NCI-H1105 (cell line): Measurements from ENCODE around the gene IFNK.

ENCODE experiments used
- DNase-seq: peaks from one replicate; lab custom pipeline; 2025; lab: John Stamatoyannopoulos, UW

The IFNK gene

DNA sequence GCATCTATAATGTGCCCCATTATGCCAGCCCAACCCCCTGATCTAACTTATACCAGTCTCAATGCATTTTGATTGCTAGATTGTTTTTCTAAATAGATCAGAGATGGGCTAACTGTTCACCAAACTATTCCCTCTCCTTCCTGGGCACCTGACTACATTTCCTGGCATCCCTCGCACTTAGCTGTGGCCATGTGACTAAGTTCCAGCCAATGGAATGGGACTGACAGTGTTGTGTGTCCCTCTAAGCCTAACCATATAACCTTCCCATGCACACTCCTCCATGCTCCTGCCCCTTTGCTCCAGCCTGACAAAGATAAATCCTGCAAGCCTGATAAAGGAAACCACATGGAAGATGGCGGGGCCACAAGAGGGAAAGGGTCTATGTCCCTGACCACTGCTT, 12.3 kb upstream of the IFNK start:
- no peak for DNase-seq

DNA sequence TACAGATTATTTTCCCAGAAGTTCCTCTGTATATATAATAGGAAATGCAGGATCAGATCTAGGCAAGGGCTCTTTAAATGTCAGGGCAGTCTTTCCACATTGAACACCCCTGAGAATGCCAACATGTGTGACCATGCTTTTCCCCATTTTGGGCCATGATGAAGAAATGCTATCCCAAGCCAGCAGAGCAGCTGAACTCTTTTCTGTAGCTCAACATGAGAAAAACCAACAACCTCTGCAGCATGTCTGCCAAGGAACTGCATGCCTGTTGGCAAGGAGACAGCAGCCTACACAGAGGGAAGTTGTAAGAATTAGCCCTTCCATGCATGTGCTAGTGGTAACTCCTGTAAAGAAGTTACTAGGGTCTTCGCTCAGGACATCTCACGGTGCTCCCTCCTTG, 9.5 kb upstream of the IFNK start:
- no peak for DNase-seq

DNA sequence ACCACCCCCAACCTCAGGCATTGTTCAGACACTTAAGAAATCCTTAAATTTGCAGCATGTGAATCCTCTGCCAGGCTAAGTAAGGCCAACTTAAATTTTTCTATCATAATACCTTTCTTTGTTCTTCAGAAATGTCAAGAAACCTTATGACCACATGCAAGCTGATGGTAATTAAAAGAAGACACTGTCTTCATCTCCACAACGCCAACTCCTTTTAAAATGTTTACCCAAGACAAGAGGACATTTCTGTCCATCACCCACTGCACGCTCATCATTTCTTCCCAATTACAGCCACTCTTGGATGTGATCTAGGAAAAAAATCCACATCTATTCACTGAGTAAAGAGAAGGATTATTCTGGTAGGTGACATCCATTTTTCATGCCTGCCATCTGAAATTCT, 6.1 kb upstream of the IFNK start:
- no peak for DNase-seq

DNA sequence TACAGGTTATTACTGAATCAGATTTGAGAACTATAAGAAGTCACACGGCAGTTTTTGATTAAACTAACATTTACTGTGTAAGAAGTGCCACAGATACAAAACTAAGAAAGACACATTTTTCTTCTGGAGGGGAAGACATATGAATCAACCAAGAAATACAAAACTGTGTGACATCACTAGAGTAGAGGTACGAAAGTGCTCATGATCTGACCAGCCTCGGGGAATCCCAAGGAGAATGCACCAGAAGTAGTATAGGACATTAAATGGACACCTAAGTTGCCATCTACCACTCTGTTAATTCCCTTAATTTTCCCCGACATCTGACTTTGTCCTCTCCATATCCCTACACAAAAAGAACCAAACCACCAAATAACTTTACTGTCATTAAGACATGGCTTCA, 5.3 kb upstream of the IFNK start:
- DNase-seq: no peak

DNA sequence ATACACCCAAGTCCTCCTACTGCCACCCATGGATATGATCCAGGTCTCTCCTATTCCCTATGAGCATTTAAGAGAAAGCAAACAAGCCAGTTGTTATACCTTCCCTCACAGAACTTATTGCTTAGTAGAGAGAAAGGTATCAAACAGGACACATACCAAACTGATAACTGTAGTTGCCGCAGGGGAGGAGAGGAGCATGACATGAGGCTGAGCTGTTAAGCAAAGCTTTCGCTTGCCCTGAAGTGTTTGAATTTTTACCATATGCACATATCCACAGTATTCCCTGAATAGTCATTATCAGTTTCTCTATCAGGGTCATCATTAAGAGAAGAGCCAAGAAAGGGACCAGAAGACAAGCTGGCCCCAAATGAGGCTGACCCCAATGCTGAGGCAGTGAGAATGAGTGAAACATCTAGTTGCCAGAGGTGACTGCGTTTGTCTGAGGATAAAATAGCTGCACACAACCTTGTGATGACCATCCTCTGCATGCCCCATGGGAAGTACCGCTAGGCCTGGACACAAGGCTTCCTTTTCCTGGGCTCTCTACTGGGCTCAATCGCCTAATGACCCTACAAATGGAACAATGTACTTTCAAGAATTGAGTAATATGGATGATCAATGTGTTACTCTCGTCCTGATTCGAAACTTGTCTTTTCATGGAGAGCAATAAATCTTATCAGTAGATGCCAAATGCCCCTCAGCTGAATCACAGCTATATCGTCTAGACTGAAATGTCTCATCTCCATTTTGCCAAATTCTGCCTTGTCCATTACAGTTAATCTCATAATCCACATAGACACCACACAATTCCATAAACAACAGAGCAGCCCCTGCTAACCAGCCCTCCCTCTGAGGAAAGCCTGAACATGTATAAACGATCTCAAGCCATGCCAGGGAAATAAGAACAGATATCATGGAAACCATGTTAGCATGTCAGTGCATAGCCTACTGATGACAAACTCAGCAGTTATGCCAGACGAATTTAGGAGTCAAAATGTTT, 4.3 kb upstream of the IFNK start:
- no peak for DNase-seq

DNA sequence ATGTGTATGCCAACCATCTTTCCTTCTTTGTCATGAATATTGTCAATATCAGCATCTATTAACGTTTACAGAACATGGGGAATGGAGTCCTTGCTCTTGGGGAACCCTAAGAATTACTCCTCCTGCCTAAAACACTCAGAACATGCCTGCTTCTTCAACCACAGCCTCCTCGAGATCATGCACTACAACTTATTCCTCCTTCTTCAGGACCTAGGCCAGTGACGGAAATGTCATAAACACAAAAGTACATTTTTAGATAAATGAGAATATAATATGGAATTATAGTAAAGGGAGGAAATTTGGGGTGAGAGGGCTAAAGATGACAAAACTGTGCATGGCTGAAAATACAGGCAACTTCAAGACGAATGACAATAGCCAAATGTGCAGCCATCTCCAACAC, 3.1 kb upstream of the IFNK start:
- DNase-seq: no peak

DNA sequence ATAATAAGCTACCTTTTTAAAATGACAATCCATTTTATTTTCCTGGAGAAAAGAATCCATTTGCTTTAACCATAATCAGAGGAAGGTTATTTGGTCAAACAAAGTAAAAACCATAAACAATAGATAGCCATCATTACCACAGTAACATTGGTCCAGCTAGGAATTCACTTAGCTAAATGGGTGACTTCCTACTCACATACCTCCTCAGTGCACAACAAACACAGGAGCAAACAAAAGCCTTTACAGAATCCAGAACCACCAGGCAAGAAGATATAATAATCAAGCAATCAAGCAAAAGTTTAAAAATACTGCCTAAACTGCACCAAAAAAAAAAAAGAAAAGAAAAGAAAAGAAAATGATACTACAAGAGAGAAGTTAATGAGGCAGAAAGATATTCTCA, 949 bp upstream of the IFNK start:
- no peak for DNase-seq

DNA sequence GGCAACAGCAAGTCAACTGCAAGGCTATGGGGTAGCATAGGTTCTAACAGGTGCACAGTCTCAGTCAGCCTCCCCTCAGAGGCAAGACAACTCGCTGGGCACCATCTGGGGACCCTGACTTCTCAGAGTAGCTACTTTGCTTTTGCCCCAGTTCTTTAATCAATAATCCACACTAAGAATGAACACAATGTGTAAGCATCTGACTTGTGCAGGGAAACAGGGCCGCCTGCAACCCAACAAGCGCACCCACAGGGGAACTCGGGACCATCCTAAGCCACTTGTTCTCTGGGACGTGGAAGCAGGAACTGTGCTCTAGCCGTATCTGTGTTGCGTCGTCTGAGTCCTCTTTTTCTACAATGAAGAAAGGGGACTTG, 3.6 kb downstream of the IFNK start:
- no peak for DNase-seq

DNA sequence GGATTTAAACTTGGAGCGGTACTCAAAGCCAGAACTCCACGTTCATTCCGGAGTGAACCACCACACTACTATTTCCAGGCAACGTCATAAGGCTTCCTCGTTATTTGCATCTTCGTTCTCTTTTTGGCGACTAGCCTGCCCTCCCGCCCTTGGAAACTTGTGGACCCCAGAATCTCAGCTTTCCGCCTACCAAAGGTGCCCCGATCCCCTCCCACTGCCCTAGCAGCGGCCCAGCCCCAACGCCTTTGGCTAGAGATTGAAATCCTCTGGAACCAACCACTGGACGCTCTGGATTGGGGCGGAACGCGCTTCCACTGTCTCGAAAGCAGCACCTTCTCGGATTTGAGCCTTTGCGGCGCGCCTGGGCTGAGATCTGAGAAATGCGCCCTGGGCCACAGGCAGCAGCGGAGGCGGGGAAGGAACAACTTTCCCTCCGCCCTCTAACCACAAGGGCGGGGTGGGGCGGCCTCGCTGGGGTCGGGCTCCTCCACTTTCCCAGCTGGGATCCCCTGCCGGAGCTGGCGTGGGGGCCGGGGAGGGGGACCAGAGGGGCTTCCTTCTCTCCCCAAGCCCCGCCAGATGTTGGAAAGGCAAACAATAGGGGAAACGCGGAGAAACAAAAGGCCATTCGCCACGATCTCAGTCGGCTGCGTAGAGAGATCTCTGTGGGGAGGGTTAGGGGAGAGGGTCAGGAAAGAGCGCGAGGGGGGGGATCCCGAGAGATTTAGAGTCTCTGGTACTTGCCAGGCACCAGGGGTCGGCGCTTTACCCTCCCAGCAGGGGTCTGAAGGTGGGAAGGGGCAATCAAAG, 4.2 kb downstream of the IFNK start:
- DNase-seq: no peak

DNA sequence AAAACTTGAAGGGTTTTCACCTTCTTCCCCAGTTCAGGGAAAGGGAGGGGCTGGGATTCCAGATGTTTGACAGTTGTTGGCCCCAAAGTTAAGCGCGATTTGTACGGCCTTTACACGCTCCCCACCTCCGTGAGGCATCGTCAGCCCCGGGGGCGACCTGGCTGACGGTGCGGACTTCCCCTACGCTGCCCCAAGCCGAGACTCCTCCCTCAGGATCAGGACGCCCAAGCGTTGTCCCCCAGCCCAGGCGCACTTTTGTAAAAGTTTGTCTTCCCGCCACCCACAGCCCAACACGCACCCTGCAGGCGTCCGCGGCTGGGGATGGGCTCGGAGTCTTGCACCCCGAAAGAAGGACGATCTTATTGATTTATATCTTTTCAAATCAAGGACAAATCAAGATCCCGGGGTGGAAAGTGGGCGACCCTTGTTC, 4.8 kb downstream of the IFNK start:
- no peak for DNase-seq

DNA sequence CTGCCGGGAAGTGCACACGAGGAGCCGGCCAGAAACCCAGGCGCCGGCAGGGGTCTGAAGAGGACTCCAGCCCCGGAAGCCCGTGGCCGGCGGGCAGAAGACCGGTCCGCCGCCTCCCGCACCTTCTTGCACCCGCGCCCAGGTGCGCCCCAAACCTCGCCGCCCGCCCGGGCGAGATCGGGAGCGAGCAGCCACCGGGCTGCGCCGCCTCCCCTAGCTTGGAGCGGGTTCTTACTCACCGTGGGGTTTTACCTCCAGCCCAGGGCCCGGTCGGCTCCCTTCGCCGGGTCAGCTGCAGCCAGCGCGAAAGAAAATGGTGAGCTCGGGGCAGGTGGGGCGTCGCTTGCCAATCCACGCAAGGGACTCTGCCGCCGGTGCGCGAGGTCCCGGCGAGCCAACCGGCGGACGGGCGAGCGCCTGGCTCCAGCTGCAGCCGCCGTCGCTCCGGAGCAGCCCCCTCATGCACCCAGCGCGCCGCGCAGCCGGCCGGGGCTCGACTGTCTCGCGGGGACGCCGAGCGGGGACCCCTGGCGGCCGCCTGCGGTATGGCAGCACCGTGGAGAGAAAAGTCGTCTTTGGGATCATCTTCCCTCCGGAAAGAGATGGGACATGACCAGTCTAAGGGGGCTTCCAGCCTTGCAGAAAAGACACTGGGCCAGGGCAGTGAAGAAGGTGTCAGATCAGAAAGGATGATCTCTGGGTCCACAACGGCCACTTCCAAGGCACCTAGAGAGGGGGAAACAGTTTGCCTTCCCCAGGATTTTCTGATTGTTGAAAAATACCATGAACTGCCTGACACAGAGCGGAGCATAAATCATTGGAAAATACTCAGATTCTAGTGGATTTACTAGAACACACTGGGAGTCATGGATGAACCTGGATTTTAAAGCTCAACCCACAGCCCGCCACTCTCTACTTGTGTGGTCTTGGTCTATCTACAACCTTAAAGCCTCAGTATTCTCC, 5.5 kb downstream of the IFNK start, which contains the start of gene MOB3B:
TSS of gene MOB3B (minus strand) at position 499 of the 963 bp plus-strand sequence. CDS start 74,264 bp downstream, outside the sequence.
- DNase-seq: peak; percentile 47

DNA sequence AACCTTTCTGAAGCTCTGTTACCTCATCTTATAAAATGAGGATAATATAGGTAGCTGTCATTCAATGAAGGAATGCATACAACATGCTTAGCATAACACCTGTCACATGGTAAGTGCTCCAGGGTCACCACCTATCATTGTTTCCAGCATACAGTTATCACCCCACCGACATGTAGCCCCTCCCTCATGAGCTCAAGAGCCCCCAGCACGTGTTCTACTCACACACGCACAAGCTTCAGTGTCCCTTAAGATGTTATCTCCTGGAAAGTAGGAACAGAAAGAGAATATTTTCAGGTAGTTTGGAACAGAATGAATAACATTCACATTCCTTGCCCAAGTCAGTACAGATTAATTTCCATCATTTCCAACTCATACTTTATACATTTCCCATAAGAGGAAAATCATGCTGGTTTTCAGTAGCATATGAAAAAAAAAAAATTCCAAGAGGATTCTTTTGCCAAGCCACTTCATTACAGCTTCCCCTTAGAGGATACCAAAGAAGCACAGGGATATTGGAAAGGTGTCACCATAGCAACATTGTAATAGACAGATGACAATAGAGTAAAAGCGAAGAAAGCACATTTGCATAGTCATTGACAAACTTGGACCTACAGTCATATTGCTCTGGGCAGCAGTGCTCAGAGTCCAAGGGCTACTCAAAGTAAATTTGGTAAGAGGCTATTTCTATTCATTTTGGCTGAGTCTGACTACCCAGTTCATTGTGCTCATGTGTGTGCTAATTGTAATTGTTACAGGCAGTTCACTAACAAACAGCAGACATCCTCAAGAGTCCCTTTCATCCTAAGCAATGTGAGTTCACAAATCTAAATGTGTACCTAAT, 7.0 kb downstream of the IFNK start:
- DNase-seq: no peak

DNA sequence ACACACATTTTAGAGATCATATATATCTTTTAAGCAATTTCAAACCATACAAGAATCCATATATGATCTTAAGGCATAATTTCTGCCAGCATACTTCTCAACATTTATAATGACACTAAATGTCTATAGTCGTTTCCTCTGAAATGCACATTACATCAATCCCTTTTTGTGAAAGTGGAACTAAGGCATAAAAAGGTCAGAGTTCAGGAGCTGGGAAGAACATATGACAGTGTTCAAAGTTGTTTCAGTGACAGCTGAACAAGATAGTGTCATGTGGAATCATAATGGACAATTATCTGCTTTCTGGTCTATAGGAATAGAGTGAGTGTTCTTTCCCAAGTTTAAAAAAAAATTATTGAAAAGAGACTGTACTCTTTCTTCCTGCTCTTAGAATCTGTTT, 8.0 kb downstream of the IFNK start:
- DNase-seq: no peak

DNA sequence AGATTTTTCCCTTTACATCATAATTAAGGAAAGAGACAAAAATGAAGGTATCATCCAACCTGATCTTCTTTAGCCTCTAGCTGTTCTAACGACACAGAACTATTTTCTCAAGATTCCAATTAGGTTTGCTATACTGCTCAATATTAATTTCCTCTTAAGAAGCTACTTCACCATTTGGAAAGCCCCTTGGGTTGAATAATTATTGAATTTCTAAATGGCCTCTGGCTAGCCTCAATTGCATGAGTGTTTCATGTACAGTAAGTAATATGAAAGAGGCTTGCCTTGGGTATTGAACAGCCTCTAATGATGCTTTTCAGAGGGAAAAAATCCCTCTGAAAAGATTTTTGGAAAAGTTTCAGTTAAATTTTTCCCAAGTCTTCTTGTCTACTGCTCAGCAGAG, 9.2 kb downstream of the IFNK start:
- DNase-seq: no peak

DNA sequence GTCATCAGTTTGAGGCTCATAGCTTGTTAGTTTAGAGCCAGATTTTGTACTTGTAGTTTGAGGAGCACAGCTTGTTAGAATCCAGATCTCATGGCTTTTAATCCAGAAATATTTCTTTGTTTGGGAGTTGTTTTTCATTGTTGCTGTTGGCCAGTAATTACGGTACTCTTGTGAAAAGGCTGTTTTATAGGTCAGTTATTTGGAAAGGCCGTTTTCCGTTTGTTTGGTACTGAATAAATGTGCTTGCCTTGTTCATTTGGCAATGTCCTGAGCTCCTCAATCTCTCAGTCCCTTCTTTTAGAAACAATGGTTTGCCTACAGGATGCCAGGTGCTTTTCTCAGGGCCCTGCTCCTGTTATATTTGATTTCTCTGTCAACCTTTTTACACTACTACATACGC, 10.0 kb downstream of the IFNK start:
- DNase-seq: no peak

DNA sequence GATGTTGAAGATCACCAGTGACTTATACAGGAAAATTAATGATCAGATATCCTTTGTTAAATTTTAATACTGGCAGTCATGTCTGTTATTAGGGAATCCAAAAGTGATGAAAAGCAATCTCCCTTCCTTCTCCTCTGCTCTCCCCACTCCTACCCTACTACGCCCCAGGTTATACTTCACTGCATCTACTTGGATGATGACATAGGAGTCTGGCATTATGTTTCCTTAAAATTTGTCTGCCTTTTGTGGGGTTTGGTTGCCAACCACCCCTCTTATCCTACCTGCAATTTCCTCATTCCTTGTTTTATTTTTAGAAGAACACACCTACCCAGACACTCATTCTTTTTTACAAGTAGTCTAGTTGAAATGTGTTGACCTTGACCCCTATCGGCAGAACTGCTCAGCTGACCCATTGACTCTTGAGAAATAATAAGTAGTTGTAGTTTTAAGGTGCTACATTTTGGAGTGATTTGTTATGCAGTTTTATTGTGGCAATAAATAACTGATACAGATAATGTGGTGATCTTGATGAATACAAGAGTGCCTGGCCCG, 10.6 kb downstream of the IFNK start:
- no peak for DNase-seq

DNA sequence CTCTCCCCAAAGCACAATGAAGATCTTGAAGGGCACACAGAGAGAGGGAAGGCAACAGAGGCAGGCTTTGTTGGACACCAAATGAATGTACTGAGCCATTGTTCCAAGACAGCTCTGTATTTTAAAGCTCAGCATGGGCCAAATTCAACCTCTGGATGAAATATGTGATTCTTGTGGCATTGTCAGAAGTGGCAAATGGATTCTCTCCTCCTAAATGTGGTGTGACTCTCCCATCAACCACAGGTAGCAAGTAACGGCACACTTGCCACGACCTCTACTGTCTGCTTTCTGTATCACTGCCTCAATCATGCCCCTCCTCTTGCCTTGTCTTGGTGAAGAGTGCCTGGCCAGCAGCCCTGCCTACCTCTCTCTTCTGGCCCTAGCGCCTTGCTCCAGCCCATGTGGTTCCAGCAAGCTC, 11.6 kb downstream of the IFNK start:
- DNase-seq: no peak

DNA sequence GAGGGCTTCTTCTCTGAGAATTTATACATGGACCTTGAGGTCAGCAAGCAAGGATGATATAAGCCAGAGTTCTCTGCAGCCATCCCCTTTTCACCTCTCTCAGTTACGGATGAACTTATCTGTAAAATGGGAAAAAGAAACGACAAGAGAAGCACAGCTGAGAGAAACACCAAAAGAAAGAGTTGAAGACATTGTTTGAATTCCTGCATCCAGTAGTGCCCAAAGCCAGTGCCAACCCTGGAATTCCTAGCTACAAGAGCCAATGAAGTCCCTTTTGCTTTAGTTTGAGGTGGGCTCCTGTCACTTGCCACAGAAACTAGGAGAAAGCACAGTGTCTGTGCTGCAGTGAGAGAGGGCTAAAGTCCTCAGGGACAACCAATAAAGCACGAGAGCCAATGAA, 12.1 kb downstream of the IFNK start:
- no peak for DNase-seq

DNA sequence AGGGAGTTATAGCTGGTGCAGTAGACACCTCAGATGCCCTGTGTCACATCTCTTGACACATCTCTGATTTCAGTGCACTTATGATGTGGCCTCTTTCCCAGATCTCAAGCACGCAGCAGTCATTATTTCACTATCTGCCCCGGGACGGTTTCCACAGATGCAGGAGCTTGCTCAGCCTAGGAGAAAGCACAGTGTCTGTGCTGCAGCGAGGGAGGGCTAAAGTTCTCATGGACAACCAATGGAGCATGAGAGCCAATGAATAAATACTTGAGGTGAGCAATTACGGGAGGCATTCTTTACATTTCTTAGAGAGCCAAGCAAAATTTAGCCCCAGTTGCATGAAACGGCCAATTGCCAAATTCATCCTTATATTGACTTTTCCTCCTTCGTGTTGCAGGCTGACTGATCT, 12.9 kb downstream of the IFNK start:
- DNase-seq: no peak

DNA sequence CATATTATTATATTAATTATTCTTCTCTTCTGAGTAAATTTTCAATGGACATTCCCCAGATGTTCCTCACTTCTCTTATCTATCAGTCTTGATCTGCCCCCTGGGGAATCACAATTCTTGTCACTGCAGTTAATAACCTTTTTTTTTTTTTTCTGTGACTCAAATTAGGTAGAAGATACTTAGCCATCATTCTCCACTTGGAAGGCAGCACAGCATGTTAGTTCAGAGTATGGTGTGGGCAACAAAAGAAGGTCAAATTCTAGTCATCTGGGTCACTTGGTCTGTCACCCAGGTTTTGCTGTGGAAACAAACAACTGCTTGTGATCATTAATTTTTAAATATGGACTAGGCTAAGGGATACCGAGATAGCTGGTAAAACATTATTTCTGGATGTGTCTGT, 13.7 kb downstream of the IFNK start:
- no peak for DNase-seq

DNA sequence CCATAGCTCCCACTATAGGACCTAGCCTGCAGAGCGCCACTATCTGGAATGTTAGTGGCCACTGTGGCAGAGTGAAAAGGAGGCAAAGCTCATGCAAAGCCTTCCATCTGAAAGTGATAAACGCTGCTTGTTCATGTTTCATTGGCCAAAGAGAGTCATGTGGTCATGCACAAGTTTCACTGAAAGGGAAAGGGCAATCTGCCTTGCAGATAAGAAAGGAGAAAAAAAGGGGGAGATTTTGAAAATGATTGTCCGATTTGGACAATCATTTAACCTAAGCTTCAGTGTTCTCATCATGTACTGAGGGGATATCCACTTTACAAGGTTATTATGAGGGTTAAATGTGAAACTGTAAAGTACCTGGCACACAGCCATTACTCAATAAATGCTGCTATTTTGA, 14.6 kb downstream of the IFNK start:
- peak; percentile 29 for DNase-seq
